Measurements from ENCODE around the gene ZFYVE27. TPM values are rescaled to one million over a fixed set of nuclear protein-coding genes. Genes with fewer than 3 reads are reported as not detected.

The ZFYVE27 gene
- polyA plus RNA-seq, 3 donors, result 6.2 to 31.1 (median 9.7) TPM

DNA sequence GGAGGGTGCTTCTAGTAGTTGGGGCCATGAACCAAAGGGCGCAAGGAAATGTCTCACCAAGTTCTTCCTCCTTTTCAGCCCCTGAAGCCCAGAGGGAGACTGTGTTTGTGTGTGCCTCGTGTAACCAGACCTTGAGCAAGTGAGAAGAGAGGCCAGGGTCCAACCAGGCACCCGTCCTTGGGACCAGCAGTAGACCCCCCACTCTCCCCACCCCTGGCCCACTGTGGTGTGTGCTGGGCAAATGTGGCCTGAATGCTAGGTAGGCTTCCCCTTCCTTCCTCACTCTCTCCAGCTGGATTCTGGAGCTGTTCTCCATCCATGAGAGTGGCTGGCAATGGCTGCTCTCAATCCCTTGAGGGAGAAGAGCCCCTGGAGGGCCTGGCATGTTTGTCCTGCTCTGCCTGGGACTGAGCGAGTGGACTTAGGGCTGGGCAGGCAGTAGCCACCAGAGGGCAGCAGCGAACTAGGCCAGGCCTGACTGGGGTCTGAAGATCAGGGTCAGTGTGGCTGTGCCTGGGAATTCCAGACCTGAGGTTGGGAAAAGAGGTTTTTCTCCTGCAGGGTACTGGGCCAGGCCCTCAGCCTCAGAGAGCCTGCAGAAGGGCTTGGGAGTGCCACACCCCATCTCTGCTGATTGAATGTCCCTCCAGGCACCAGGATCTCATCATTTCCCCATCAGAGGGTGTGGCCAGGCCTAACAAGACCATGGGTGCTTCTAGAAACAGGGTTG, 22.4 kb downstream of the ZFYVE27 start:
- no peaks in the 10 kb centered on the region for H3K9me3 ChIP-seq (replicated peaks in 1 of 2; ENCODE audit: control insufficient read depth in 1 of 2, insufficient read depth in 1 of 2, low read length in 2 of 2)
- H2AFZ ChIP-seq (ENCODE audit: insufficient read depth, low read depth, low read length, poor library complexity, severe bottlenecking), result no peak overlapping the region
- H3K36me3 ChIP-seq (replicated peaks in 1 of 2; ENCODE audit: control insufficient read depth in 1 of 2, insufficient read depth in 2 of 2, low read length in 2 of 2), result peaks cover 77 to 79% of the 10 kb centered on the region in 2 donors
- Mint-ChIP-seq H3K36me3 (peaks cover 67 to 80% of the 10 kb centered on the region in 2 donors), H3K27me3 (ENCODE audit: low read depth in 3 of 3) (peaks cover 0 to 2% (median 0%) of the 10 kb centered on the region in 3 donors), H3K9me3 (peaks cover 0 to 2% (median 0%) of the 10 kb centered on the region in 7 donors), H3K4me3 (no peak overlapping the region), H3K4me1 (no peaks in the 10 kb centered on the region), H3K27ac (peak overlapping the region in 3 of 7 donors; percentile 8 to 70 (median 46))
- H3K9ac ChIP-seq (ENCODE audit: insufficient read depth, low read length, poor library complexity, severe bottlenecking), result no peak overlapping the region
- WGBS (ENCODE audit: insufficient coverage), result 47% methylated on average over 2 of the region's 5 CpGs
- DNase-seq, result peak; percentile 6 to 25 (median 22)
- no peaks in the 10 kb centered on the region for H4K20me1 ChIP-seq (ENCODE audit: insufficient read depth, low read length)
- no peak overlapping the region for H3K4me2 ChIP-seq (replicated peaks; ENCODE audit: extremely low read depth, low read length, poor library complexity, severe bottlenecking)
- intact Hi-C loops (cut with micrococcal nuclease), result no loop called here
- peak overlapping the region in 1 of 2 donors; percentile 3 for H3K27ac ChIP-seq (ENCODE audit: low read depth in 1 of 2, low read length in 2 of 2)
- H3K4me3 ChIP-seq (replicated peaks in 1 of 3; ENCODE audit: low read depth in 2 of 3, low read length in 3 of 3), result no peak overlapping the region
- H3K79me2 ChIP-seq (ENCODE audit: insufficient read depth, low read length), result no peaks in the 10 kb centered on the region
- no peaks in the 10 kb centered on the region for H3K27me3 ChIP-seq (ENCODE audit: control insufficient read depth in 2 of 2, insufficient read depth in 2 of 2, low read length in 2 of 2)
- TF ChIP-seq, protein P1, sequence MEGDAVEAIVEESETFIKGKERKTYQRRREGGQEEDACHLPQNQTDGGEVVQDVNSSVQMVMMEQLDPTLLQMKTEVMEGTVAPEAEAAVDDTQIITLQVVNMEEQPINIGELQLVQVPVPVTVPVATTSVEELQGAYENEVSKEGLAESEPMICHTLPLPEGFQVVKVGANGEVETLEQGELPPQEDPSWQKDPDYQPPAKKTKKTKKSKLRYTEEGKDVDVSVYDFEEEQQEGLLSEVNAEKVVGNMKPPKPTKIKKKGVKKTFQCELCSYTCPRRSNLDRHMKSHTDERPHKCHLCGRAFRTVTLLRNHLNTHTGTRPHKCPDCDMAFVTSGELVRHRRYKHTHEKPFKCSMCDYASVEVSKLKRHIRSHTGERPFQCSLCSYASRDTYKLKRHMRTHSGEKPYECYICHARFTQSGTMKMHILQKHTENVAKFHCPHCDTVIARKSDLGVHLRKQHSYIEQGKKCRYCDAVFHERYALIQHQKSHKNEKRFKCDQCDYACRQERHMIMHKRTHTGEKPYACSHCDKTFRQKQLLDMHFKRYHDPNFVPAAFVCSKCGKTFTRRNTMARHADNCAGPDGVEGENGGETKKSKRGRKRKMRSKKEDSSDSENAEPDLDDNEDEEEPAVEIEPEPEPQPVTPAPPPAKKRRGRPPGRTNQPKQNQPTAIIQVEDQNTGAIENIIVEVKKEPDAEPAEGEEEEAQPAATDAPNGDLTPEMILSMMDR (IDR thresholded peaks at IDR 0.05), result peak; percentile 75
- no peaks in the 10 kb centered on the region for H3K4me1 ChIP-seq (ENCODE audit: control insufficient read depth in 1 of 2, insufficient read depth in 2 of 2, low read length in 2 of 2)

DNA sequence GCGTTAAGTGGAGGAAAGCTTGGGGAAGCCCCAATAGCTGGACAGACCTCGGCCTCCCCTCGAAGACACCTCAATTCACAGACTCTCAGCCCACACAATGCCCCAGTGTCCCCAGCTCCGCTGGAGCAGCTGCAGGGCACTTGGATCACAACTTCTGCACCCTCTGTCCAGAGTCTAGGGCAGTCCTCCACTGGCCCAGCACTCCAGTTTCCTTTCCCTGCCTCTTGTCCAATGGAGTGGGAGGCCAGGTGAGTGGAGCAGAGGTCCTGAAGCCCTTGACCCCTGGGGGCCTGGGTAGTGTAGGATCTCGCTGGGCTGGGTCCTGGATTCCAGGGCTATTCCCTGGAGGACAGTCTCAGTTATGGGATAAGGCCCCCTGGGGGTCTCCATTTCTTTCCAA, 23.0 kb downstream of the ZFYVE27 start:
- DNase-seq, result no peak
- no peaks in the 10 kb centered on the region for H4K20me1 ChIP-seq (ENCODE audit: insufficient read depth, low read length)
- no peak overlapping the region for H3K27ac ChIP-seq (ENCODE audit: low read depth in 1 of 2, low read length in 2 of 2)
- peaks cover 61 to 74% of the 10 kb centered on the region in 2 donors for H3K36me3 Mint-ChIP-seq
- H3K4me3 ChIP-seq (replicated peaks in 1 of 3; ENCODE audit: low read depth in 2 of 3, low read length in 3 of 3), result no peak overlapping the region
- peaks cover 0 to 2% (median 0%) of the 10 kb centered on the region in 7 donors for H3K9me3 Mint-ChIP-seq
- H3K4me1 ChIP-seq (ENCODE audit: control insufficient read depth in 1 of 2, insufficient read depth in 2 of 2, low read length in 2 of 2), result no peaks in the 10 kb centered on the region
- H3K79me2 ChIP-seq (ENCODE audit: insufficient read depth, low read length), result no peaks in the 10 kb centered on the region
- no peak overlapping the region for H3K4me3 Mint-ChIP-seq
- no peak overlapping the region for H2AFZ ChIP-seq (ENCODE audit: insufficient read depth, low read depth, low read length, poor library complexity, severe bottlenecking)
- peaks cover 0 to 3% (median 0%) of the 10 kb centered on the region in 3 donors for H3K27me3 Mint-ChIP-seq (ENCODE audit: low read depth in 3 of 3)
- no peak overlapping the region for H3K4me2 ChIP-seq (replicated peaks; ENCODE audit: extremely low read depth, low read length, poor library complexity, severe bottlenecking)
- H3K4me1 Mint-ChIP-seq, result no peaks in the 10 kb centered on the region
- H3K27me3 ChIP-seq (ENCODE audit: control insufficient read depth in 2 of 2, insufficient read depth in 2 of 2, low read length in 2 of 2), result no peaks in the 10 kb centered on the region
- intact Hi-C loops (cut with micrococcal nuclease), result no loop called here
- 67% methylated on average over 3 of the region's 5 CpGs for WGBS (ENCODE audit: insufficient coverage)
- H3K36me3 ChIP-seq (replicated peaks in 1 of 2; ENCODE audit: control insufficient read depth in 1 of 2, insufficient read depth in 2 of 2, low read length in 2 of 2), result peaks cover 70 to 73% of the 10 kb centered on the region in 2 donors
- no peaks in the 10 kb centered on the region for H3K9me3 ChIP-seq (replicated peaks in 1 of 2; ENCODE audit: control insufficient read depth in 1 of 2, insufficient read depth in 1 of 2, low read length in 2 of 2)
- peak overlapping the region in 1 of 7 donors; percentile 46 for H3K27ac Mint-ChIP-seq
- no peak overlapping the region for H3K9ac ChIP-seq (ENCODE audit: insufficient read depth, low read length, poor library complexity, severe bottlenecking)
- TF ChIP-seq, protein P1 (IDR thresholded peaks at IDR 0.05), result no peak
